K562 (cell line): Measurements from ENCODE around the gene TNIK. TPM values are rescaled to one million over a fixed set of nuclear protein-coding genes. Genes with fewer than 3 reads are reported as not detected.

Experiments
- ATAC-seq: fragments of 200-7000 bp; cut with Tn5 transposase; 3 replicates; pipeline ENCODE4 v1.9.1; 2020; ENCODE audit warnings: moderate library complexity
- BruUV-seq: library from RNA; stranded (reverse); fragments of 400-500 nt; replicated peaks from 2 replicates; lab custom pipeline; 2021; lab: Mats Ljungman, UMichigan
- CTCF ChIA-PET: fragments of 300-600 bp; formaldehyde crosslinking; extraction: SDS; loops from one replicate; lab custom pipeline; 2021; ENCODE audit warnings: low intra/inter-chr PET ratio; lab: Yijun Ruan, JAX
- POLR2A ChIA-PET: fragments of 300-600, 350-650 bp; sonication (Branson Sonifier 250); formaldehyde crosslinking; extraction: SDS; loops from one replicate; lab custom pipeline; 2021; ENCODE audit warnings: antibody characterized with exemption, inconsistent platforms; lab: Yijun Ruan, JAX
- DNase-seq, 4 experiments: peaks; one replicate each; pipeline versions ENCODE4 v3.0.0 to v3.0.0-alpha.2; 2011 to 2018; ENCODE audit warnings: low spot score in 3 of 4, mixed read lengths in 3 of 4; ENCODE audit errors: extremely low read depth in 1 of 4
- FAIRE-seq: peaks from 2 replicates; lab custom pipeline; 2011; peaks lifted over from hg19 to GRCh38; lab: Jason Lieb, UNC
- H2AFZ ChIP-seq: 2 replicates; pipeline ENCODE4 v1.6.0; 2011; ENCODE audit warnings: low read depth, low read length, control low read depth, inconsistent platforms
- H3K27ac ChIP-seq: fragments of 200-600 bp; 3 replicates; pipeline ENCODE4 v1.8.0; 2011; ENCODE audit warnings: low read depth, mild to moderate bottlenecking, control low read depth, inconsistent platforms, low read length, moderate library complexity, mixed read lengths; ENCODE audit errors: extremely low read depth
- H3K27me3 ChIP-seq, 2 experiments: fragments of 300-600 bp in 1 of 2; 2 replicates in 1 of 2; 3 replicates in 1 of 2; pipeline versions ENCODE4 v1.6.0 to v1.8.0; 2011; ENCODE audit warnings: inconsistent platforms in 2 of 2, low read length in 2 of 2, mild to moderate bottlenecking in 1 of 2, mixed read lengths in 1 of 2, moderate library complexity in 1 of 2; ENCODE audit not compliant: control insufficient read depth in 2 of 2, insufficient read depth in 2 of 2
- H3K36me3 ChIP-seq: fragments of 300-600 bp; 3 replicates; pipeline ENCODE4 v1.8.0; 2011; ENCODE audit warnings: mild to moderate bottlenecking, low read length, inconsistent platforms; ENCODE audit not compliant: control insufficient read depth, insufficient read depth
- H3K4me1 ChIP-seq, 2 experiments: fragments of 200-600 bp in 1 of 2; replicated peaks in 1 of 2; 2 replicates in 1 of 2; 3 replicates in 1 of 2; pipeline versions ENCODE4 v1.5.1 to v1.8.0; 2011; ENCODE audit warnings: inconsistent platforms in 2 of 2, low read length in 2 of 2, mild to moderate bottlenecking in 1 of 2, mixed read lengths in 1 of 2, moderate library complexity in 1 of 2; ENCODE audit not compliant: control insufficient read depth in 2 of 2, insufficient read depth in 2 of 2
- H3K4me2 ChIP-seq: 2 replicates; pipeline ENCODE4 v1.6.1; 2011; ENCODE audit warnings: low read length, control low read depth, inconsistent platforms, mixed read lengths; ENCODE audit not compliant: insufficient read depth
- H3K4me3 ChIP-seq: fragments of 200-600 bp; sonication (generic), shearing (Covaris generic); 2 replicates; pipeline ENCODE4 v1.5.1; 2016; ENCODE audit warnings: control low read depth, inconsistent platforms
- H3K79me2 ChIP-seq: fragments of 200-600 bp; 3 replicates; pipeline ENCODE4 v1.8.0; 2011; ENCODE audit warnings: low read length, inconsistent platforms; ENCODE audit not compliant: control insufficient read depth, insufficient read depth
- H3K9ac ChIP-seq, 2 experiments: 2 replicates each; pipeline versions ENCODE4 v1.6.0 to v1.6.1; 2011; ENCODE audit warnings: low read depth in 2 of 2, low read length in 2 of 2, control low read depth in 1 of 2, inconsistent platforms in 1 of 2, mild to moderate bottlenecking in 1 of 2, mixed read lengths in 1 of 2; ENCODE audit not compliant: insufficient read depth in 1 of 2
- H3K9me1 ChIP-seq: one replicate; pipeline ENCODE4 v1.6.0; 2011; ENCODE audit warnings: inconsistent platforms, mild to moderate bottlenecking, low read length, moderate library complexity; ENCODE audit not compliant: control insufficient read depth, insufficient read depth
- H3K9me3 ChIP-seq: replicated peaks from 2 replicates; pipeline ENCODE4 v1.5.1; 2011; ENCODE audit warnings: low read depth, low read length, inconsistent platforms; ENCODE audit not compliant: control insufficient read depth, insufficient read depth
- H4K20me1 ChIP-seq: replicated peaks from 2 replicates; pipeline ENCODE4 v1.6.1; 2011; ENCODE audit warnings: low read length, inconsistent platforms, mixed read lengths; ENCODE audit not compliant: control insufficient read depth, insufficient read depth
- ETV5 ChIP-seq: sonication (generic); formaldehyde crosslinking; IDR thresholded peaks from 2 replicates; pipeline ENCODE4 v1.4.0; 2020; ENCODE audit warnings: low read depth, mild to moderate bottlenecking, missing genetic modification reagents
- JUND ChIP-seq, 2 experiments: IDR thresholded peaks; 2 replicates in 1 of 2; 3 replicates in 1 of 2; pipeline ENCODE4 v1.6.1; 2011; ENCODE audit warnings: borderline replicate concordance in 2 of 2, low read depth in 2 of 2, low read length in 2 of 2, improper control_type of control experiment in 1 of 2, missing biosample characterization in 1 of 2, missing genetic modification characterization in 1 of 2, missing genetic modification reagents in 1 of 2
- MYNN ChIP-seq, 2 experiments: sonication (generic); formaldehyde crosslinking in 1 of 2; IDR thresholded peaks; 2 replicates each; pipeline versions ENCODE4 v1.5.0 to v1.6.1; 2016 to 2020; ENCODE audit warnings: antibody characterized with exemption in 1 of 2, missing genetic modification reagents in 1 of 2
- PCBP1 ChIP-seq: fragments of 200-400 bp; formaldehyde crosslinking; IDR thresholded peaks from 2 replicates; pipeline ENCODE4 v1.6.1; 2018; ENCODE audit warnings: mild to moderate bottlenecking, low read depth, low read length; ENCODE audit not compliant: poor library complexity, severe bottlenecking
- TEAD4 ChIP-seq, 2 experiments: sonication (generic) in 1 of 2; formaldehyde crosslinking in 1 of 2; IDR thresholded peaks; 2 replicates each; pipeline versions ENCODE4 v1.6.1 to v1.8.0; 2012 to 2022; ENCODE audit warnings: borderline replicate concordance in 1 of 2, inconsistent platforms in 1 of 2, low read length in 1 of 2, mild to moderate bottlenecking in 1 of 2, missing genetic modification reagents in 1 of 2
- USF1 ChIP-seq: sonication (generic); formaldehyde crosslinking; IDR thresholded peaks from 2 replicates; pipeline ENCODE4 v1.9.0; 2022; ENCODE audit warnings: mild to moderate bottlenecking, missing genetic modification reagents
- ZNF263 ChIP-seq: sonication (generic); formaldehyde crosslinking; IDR thresholded peaks from 2 replicates; pipeline ENCODE4 v1.8.0; 2022; ENCODE audit warnings: mild to moderate bottlenecking, missing genetic modification reagents, borderline replicate concordance
- ZNF408 ChIP-seq: fragments of 250-450 bp; sonication (Bioruptor Pico); IDR thresholded peaks from 2 replicates; pipeline ENCODE4 v1.4.0; 2020; ENCODE audit warnings: low read depth, mild to moderate bottlenecking, moderate library complexity
- WGBS: fragments of 100-300 bp; shearing (Covaris generic); methylation state at CpG from one replicate; pipeline ENCODE4 v1.1.6; 2016; ENCODE audit warnings: low coverage, mixed read lengths; ENCODE audit not compliant: insufficient coverage; ENCODE audit errors: missing lambda C conversion rate; 5-methylcytosine and 5-hydroxymethylcytosine counted together
- in situ Hi-C: fragments of 300-500 bp; cut with MboI; formaldehyde crosslinking; loops from 4 replicates; pipeline ENCODE4 v1.15.0; 2018; ENCODE audit warnings: inconsistent platforms, mixed read lengths
- intact Hi-C: fragments of 100-400 bp; cut with micrococcal nuclease; formaldehyde crosslinking; loops from 2 replicates; pipeline ENCODE4 v1.14.2; 2022
- polyA plus RNA-seq, 8 experiments: library from polyadenylated mRNA; depleted of rRNA in 4 of 8; stranded (reverse) in 5 of 8; unstranded in 3 of 8; fragments of >200 nt; fragmentation: Nextera tagmentation in 2 of 8; fragmentation: Illumina TruSeq in 1 of 8; extraction: Ambion mirVana in 2 of 8; extraction: Trizol in 1 of 8; gene quantifications; 2 replicates each; pipeline versions ENCODE4 v1.2.1 to v1.2.3, GENCODE V29; 2011 to 2014; ENCODE audit warnings: inconsistent platforms in 1 of 8, missing spikeins in 1 of 8
- total RNA-seq, 7 experiments: library from RNA; depleted of rRNA in 6 of 7; stranded (reverse); fragments of >200 nt in 6 of 7; fragmentation: Illumina TruSeq in 2 of 7; extraction: Trizol in 2 of 7; gene quantifications; 2 replicates each; pipeline versions ENCODE4 v1.2.1 to v1.2.3, GENCODE V29; 2011 to 2021; ENCODE audit warnings: low replicate concordance in 1 of 7
- TF ChIP-seq, protein P1 (sequence below): IDR thresholded peaks from 2 replicates; pipeline ENCODE4 v1.6.1; 2012; ENCODE audit warnings: low read depth, low read length, improper control_type of control experiment, borderline replicate concordance
- TF ChIP-seq, protein P2 (sequence below): fragments of 250-450 bp; sonication (Bioruptor Pico); IDR thresholded peaks from 2 replicates; pipeline ENCODE4 v1.5.1; 2021; ENCODE audit warnings: mild to moderate bottlenecking

TNIK gene
- total and polyA plus RNA-seq, 9 of the 15 experiments (the other 6 are each of a cell fraction or from before 2014, with no cell fraction given) = 6.6 to 39.0 (median 24.7) TPM

DNA sequence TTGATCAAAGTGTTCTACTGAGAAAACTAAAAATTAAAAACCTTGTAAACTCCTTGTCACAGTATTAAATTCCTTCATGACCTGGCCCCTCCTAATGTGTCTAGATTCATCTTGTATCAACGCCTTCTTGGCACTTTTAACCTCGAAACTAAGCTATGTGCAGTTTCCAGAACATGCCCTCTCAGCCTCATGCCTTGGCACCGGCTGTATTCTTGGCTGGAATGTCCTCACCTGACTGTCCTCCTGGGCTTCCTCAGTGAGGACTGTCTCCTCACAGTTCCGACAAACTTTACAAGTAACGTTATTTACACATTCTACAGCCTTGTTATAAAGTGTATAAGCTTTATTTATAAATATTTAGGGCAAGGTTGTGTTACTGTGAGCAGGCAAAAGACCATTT, 237.2 kb downstream of the TNIK start:
- Histone ChIP-seq H3K4me3 (no peak overlapping the region), H2AFZ (no peak overlapping the region), H3K27me3 (no peaks in the 10 kb centered on the region), H3K9me3 (no peaks in the 10 kb centered on the region), H3K79me2 (no peaks in the 10 kb centered on the region), H3K9me1 (no peaks in the 10 kb centered on the region), H3K9ac (no peak overlapping the region), H3K36me3 (peaks cover 2% of the 10 kb centered on the region; the same call in 1 of the 3 replicates), H4K20me1 (no peaks in the 10 kb centered on the region), H3K4me2 (no peak overlapping the region), H3K4me1 (no peaks in the 10 kb centered on the region), H3K27ac (no peak overlapping the region)
- TF ChIP-seq MYNN (IDR thresholded peaks at IDR 0.05) (no peak), MYNN (CRISPR knock-in tag; IDR thresholded peaks at IDR 0.05) (no peak), JUND (IDR thresholded peaks at IDR 0.05; ENCODE audit: borderline replicate concordance, low read depth, low read length) (no peak), JUND (tag; IDR thresholded peaks at IDR 0.05; ENCODE audit: borderline replicate concordance, low read depth, low read length) (no peak)
- FAIRE-seq (no peak), DNase-seq (no peak), ATAC-seq (no peak)
- CTCF ChIA-PET = no interaction called here
- POLR2A ChIA-PET = interaction anchor here (1.2 kb wide), 1 partner anchor 18 kb away, joined by 3 read pairs; no protein-coding TSS in a partner anchor
- in situ Hi-C loops = no loop called here
- WGBS = 43% methylated on average over 5 of the region's 5 CpGs
- BruUV-seq = no TSS peak
- intact Hi-C loops = no loop called here

GRCh38 chr3:171221597-171221996, 238.6 kb downstream of the TNIK start:
- Histone ChIP-seq H3K36me3 (peaks cover 2% of the 10 kb centered on the region; the same call in 1 of the 3 replicates), H3K9ac (no peak overlapping the region), H3K27me3 (no peaks in the 10 kb centered on the region), H3K9me1 (no peaks in the 10 kb centered on the region), H3K4me3 (no peak overlapping the region), H3K9me3 (no peaks in the 10 kb centered on the region), H3K27ac (no peak overlapping the region), H2AFZ (no peak overlapping the region), H3K4me1 (no peaks in the 10 kb centered on the region), H3K4me2 (no peak overlapping the region), H3K79me2 (no peaks in the 10 kb centered on the region; the same call in 2 of the 3 replicates), H4K20me1 (no peaks in the 10 kb centered on the region)
- WGBS = 75% methylated on average over 2 of the region's 2 CpGs
- intact Hi-C loops (no loop called here), in situ Hi-C loops (no loop called here)
- FAIRE-seq (no peak), DNase-seq (no peak), ATAC-seq (no peak)
- TF ChIP-seq ZNF408 = no peak
- no peak for TF ChIP-seq TEAD4 (IDR thresholded peaks at IDR 0.05; ENCODE audit: low read length)
- TF ChIP-seq TEAD4 (CRISPR knock-in tag; IDR thresholded peaks at IDR 0.05; ENCODE audit: borderline replicate concordance) = no peak
- TF ChIP-seq, protein P1, sequence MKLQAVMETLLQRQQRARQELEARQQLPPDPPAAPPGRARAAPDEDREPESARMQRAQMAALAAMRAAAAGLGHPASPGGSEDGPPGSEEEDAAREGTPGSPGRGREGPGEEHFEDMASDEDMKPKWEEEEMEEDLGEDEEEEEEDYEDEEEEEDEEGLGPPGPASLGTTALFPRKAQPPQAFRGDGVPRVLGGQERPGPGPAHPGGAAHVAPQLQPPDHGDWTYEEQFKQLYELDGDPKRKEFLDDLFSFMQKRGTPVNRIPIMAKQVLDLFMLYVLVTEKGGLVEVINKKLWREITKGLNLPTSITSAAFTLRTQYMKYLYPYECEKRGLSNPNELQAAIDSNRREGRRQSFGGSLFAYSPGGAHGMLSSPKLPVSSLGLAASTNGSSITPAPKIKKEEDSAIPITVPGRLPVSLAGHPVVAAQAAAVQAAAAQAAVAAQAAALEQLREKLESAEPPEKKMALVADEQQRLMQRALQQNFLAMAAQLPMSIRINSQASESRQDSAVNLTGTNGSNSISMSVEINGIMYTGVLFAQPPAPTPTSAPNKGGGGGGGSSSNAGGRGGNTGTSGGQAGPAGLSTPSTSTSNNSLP = no peak
- TF ChIP-seq ZNF263 = no peak
- TF ChIP-seq, protein P2, sequence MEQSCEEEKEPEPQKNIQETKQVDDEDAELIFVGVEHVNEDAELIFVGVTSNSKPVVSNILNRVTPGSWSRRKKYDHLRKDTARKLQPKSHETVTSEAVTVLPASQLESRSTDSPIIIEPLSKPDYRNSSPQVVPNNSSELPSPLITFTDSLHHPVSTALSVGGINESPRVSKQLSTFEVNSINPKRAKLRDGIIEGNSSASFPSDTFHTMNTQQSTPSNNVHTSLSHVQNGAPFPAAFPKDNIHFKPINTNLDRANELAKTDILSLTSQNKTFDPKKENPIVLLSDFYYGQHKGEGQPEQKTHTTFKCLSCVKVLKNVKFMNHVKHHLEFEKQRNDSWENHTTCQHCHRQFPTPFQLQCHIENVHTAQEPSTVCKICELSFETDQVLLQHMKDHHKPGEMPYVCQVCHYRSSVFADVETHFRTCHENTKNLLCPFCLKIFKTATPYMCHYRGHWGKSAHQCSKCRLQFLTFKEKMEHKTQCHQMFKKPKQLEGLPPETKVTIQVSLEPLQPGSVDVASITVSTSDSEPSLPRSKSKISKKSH (CRISPR knock-in tag) = no peak
- TF ChIP-seq ETV5 = no peak
- TF ChIP-seq USF1 (CRISPR knock-in tag) = no peak
- no peak for TF ChIP-seq PCBP1
- CTCF ChIA-PET = no interaction called here
- BruUV-seq = no TSS peak
- POLR2A ChIA-PET = interaction anchor here (1.1 kb wide), 1 partner anchor 12 kb away, joined by 3 read pairs; no protein-coding TSS in a partner anchor
